ENCODE data around the gene BOLA3. TPM values are rescaled to one million over a fixed set of nuclear protein-coding genes. Genes with fewer than 3 reads are reported as not detected.

The BOLA3 gene
- total and polyA plus RNA-seq, 4 donors: 27.1 to 50.2 (median 41.7) TPM

GRCh38 chr2:74110537-74110936 lies 37.2 kb downstream of the BOLA3 start:
- no peak overlapping the region for H3K27ac ChIP-seq (ENCODE audit: low read depth, low read length)
- no peaks in the 10 kb centered on the region for H3K27me3 ChIP-seq (ENCODE audit: control insufficient read depth, insufficient read depth, low read length)
- 94% methylated on average over 3 of the region's 3 CpGs for WGBS (ENCODE audit: insufficient coverage)
- no peaks in the 10 kb centered on the region for H3K4me1 ChIP-seq (ENCODE audit: control insufficient read depth, insufficient read depth, low read length)
- peaks cover 1% of the 10 kb centered on the region for H3K9me3 ChIP-seq (ENCODE audit: control insufficient read depth, insufficient read depth, low read length)
- H3K4me3 ChIP-seq (ENCODE audit: low read depth, low read length): no peak overlapping the region
- peaks cover 3% of the 10 kb centered on the region for H3K36me3 ChIP-seq (ENCODE audit: control insufficient read depth, insufficient read depth, low read length)
- DNase-seq (ENCODE audit: low read depth in 4 of 6, low spot score in 6 of 6): no peak

GRCh38 chr2:74109551-74109950 lies 38.2 kb downstream of the BOLA3 start:
- H3K27me3 ChIP-seq (ENCODE audit: control insufficient read depth, insufficient read depth, low read length): no peaks in the 10 kb centered on the region
- H3K4me3 ChIP-seq (ENCODE audit: low read depth, low read length): no peak overlapping the region
- H3K4me1 ChIP-seq (ENCODE audit: control insufficient read depth, insufficient read depth, low read length): no peaks in the 10 kb centered on the region
- no peak overlapping the region for H3K27ac ChIP-seq (ENCODE audit: low read depth, low read length)
- H3K36me3 ChIP-seq (ENCODE audit: control insufficient read depth, insufficient read depth, low read length): peaks cover 7% of the 10 kb centered on the region
- DNase-seq (ENCODE audit: low read depth in 4 of 6, low spot score in 6 of 6): no peak
- 93% methylated on average over 3 of the region's 8 CpGs for WGBS (ENCODE audit: insufficient coverage)
- peaks cover 1% of the 10 kb centered on the region for H3K9me3 ChIP-seq (ENCODE audit: control insufficient read depth, insufficient read depth, low read length)

- Histone ChIP-seq H3K4me1 (ENCODE audit: control insufficient read depth, insufficient read depth, low read length) (no peaks in the 10 kb centered on the region), H3K4me3 (ENCODE audit: low read depth, low read length) (no peak overlapping the region), H3K36me3 (ENCODE audit: control insufficient read depth, insufficient read depth, low read length) (peaks cover 21% of the 10 kb centered on the region), H3K27ac (ENCODE audit: low read depth, low read length) (no peak overlapping the region), H3K9me3 (ENCODE audit: control insufficient read depth, insufficient read depth, low read length) (no peaks in the 10 kb centered on the region), H3K27me3 (ENCODE audit: control insufficient read depth, insufficient read depth, low read length) (no peaks in the 10 kb centered on the region)
- DNase-seq (ENCODE audit: low read depth in 4 of 6, low spot score in 6 of 6): no peak
- WGBS (ENCODE audit: insufficient coverage): 38% methylated on average over 5 of the region's 12 CpGs
Measured at GRCh38 chr2:74107071-74107470, 40.6 kb downstream of the BOLA3 start.

GRCh38 chr2:74105413-74105812 lies 42.3 kb downstream of the BOLA3 start:
- no peaks in the 10 kb centered on the region for H3K4me1 ChIP-seq (ENCODE audit: control insufficient read depth, insufficient read depth, low read length)
- no peaks in the 10 kb centered on the region for H3K27me3 ChIP-seq (ENCODE audit: control insufficient read depth, insufficient read depth, low read length)
- 95% methylated on average over 8 of the region's 8 CpGs for WGBS (ENCODE audit: insufficient coverage)
- H3K4me3 ChIP-seq (ENCODE audit: low read depth, low read length): no peak overlapping the region
- H3K27ac ChIP-seq (ENCODE audit: low read depth, low read length): no peak overlapping the region
- no peak for DNase-seq (ENCODE audit: low read depth in 4 of 6, low spot score in 6 of 6)
- peaks cover 37% of the 10 kb centered on the region for H3K36me3 ChIP-seq (ENCODE audit: control insufficient read depth, insufficient read depth, low read length)
- H3K9me3 ChIP-seq (ENCODE audit: control insufficient read depth, insufficient read depth, low read length): no peaks in the 10 kb centered on the region

GRCh38 chr2:74104839-74105238 lies 42.9 kb downstream of the BOLA3 start:
- no peak overlapping the region for H3K27ac ChIP-seq (ENCODE audit: low read depth, low read length)

GRCh38 chr2:74103763-74104162 lies 43.9 kb downstream of the BOLA3 start:
- WGBS (ENCODE audit: insufficient coverage): 93% methylated on average over 6 of the region's 6 CpGs
- no peaks in the 10 kb centered on the region for H3K27me3 ChIP-seq (ENCODE audit: control insufficient read depth, insufficient read depth, low read length)
- DNase-seq (ENCODE audit: low read depth in 4 of 6, low spot score in 6 of 6): no peak

More at GRCh38 chr2:74104839-74105238, 42.9 kb downstream of the BOLA3 start:
- Histone ChIP-seq H3K27me3 (ENCODE audit: control insufficient read depth, insufficient read depth, low read length) (no peaks in the 10 kb centered on the region), H3K36me3 (ENCODE audit: control insufficient read depth, insufficient read depth, low read length) (peaks cover 43% of the 10 kb centered on the region), H3K9me3 (ENCODE audit: control insufficient read depth, insufficient read depth, low read length) (no peaks in the 10 kb centered on the region), H3K4me3 (ENCODE audit: low read depth, low read length) (no peak overlapping the region), H3K4me1 (ENCODE audit: control insufficient read depth, insufficient read depth, low read length) (no peaks in the 10 kb centered on the region)
- WGBS (ENCODE audit: insufficient coverage): 100% methylated on average over 3 of the region's 7 CpGs
- DNase-seq (ENCODE audit: low read depth in 4 of 6, low spot score in 6 of 6): no peak

GRCh38 chr2:74102516-74102915 lies 45.2 kb downstream of the BOLA3 start:
- Histone ChIP-seq H3K4me1 (ENCODE audit: control insufficient read depth, insufficient read depth, low read length) (no peaks in the 10 kb centered on the region), H3K27ac (ENCODE audit: low read depth, low read length) (no peak overlapping the region), H3K36me3 (ENCODE audit: control insufficient read depth, insufficient read depth, low read length) (peaks cover 57% of the 10 kb centered on the region), H3K27me3 (ENCODE audit: control insufficient read depth, insufficient read depth, low read length) (no peaks in the 10 kb centered on the region), H3K9me3 (ENCODE audit: control insufficient read depth, insufficient read depth, low read length) (no peaks in the 10 kb centered on the region), H3K4me3 (ENCODE audit: low read depth, low read length) (no peak overlapping the region)
- 93% methylated on average over 2 of the region's 14 CpGs for WGBS (ENCODE audit: insufficient coverage)
- DNase-seq (ENCODE audit: low read depth in 4 of 6, low spot score in 6 of 6): no peak

More at GRCh38 chr2:74103763-74104162, 43.9 kb downstream of the BOLA3 start:
- Histone ChIP-seq H3K27ac (ENCODE audit: low read depth, low read length) (no peak overlapping the region), H3K4me1 (ENCODE audit: control insufficient read depth, insufficient read depth, low read length) (no peaks in the 10 kb centered on the region), H3K4me3 (ENCODE audit: low read depth, low read length) (no peak overlapping the region), H3K36me3 (ENCODE audit: control insufficient read depth, insufficient read depth, low read length) (peaks cover 53% of the 10 kb centered on the region), H3K9me3 (ENCODE audit: control insufficient read depth, insufficient read depth, low read length) (no peaks in the 10 kb centered on the region)

GRCh38 chr2:74101574-74102300 lies 46.0 kb downstream of the BOLA3 start:
- WGBS (ENCODE audit: insufficient coverage): 94% methylated on average over 28 of the region's 39 CpGs
- Histone ChIP-seq H3K4me3 (ENCODE audit: low read depth, low read length) (no peak overlapping the region), H3K9me3 (ENCODE audit: control insufficient read depth, insufficient read depth, low read length) (no peaks in the 10 kb centered on the region), H3K27ac (ENCODE audit: low read depth, low read length) (no peak overlapping the region), H3K27me3 (ENCODE audit: control insufficient read depth, insufficient read depth, low read length) (no peaks in the 10 kb centered on the region), H3K36me3 (ENCODE audit: control insufficient read depth, insufficient read depth, low read length) (peaks cover 58% of the 10 kb centered on the region), H3K4me1 (ENCODE audit: control insufficient read depth, insufficient read depth, low read length) (no peaks in the 10 kb centered on the region)
- DNase-seq (ENCODE audit: low read depth in 4 of 6, low spot score in 6 of 6): no peak

GRCh38 chr2:74100254-74101216 lies 47.2 kb downstream of the BOLA3 start:
- DNase-seq (ENCODE audit: low read depth in 4 of 6, low spot score in 6 of 6): no peak
- no peak overlapping the region for H3K4me3 ChIP-seq (ENCODE audit: low read depth, low read length)
- H3K27ac ChIP-seq (ENCODE audit: low read depth, low read length): no peak overlapping the region
- no peaks in the 10 kb centered on the region for H3K4me1 ChIP-seq (ENCODE audit: control insufficient read depth, insufficient read depth, low read length)
- peaks cover 62% of the 10 kb centered on the region for H3K36me3 ChIP-seq (ENCODE audit: control insufficient read depth, insufficient read depth, low read length)
- 95% methylated on average over 23 of the region's 25 CpGs for WGBS (ENCODE audit: insufficient coverage)
- no peaks in the 10 kb centered on the region for H3K9me3 ChIP-seq (ENCODE audit: control insufficient read depth, insufficient read depth, low read length)
- no peaks in the 10 kb centered on the region for H3K27me3 ChIP-seq (ENCODE audit: control insufficient read depth, insufficient read depth, low read length)

All from spinal cord (tissue), 10 donors.